Loucy (cell line): Measurements from ENCODE around the gene GAK.

Experiments
- EZH2phosphoT487 ChIP-seq: fragments of 200-600 bp; IDR thresholded peaks from 2 replicates; pipeline ENCODE4 v1.6.1; 2018; ENCODE audit warnings: antibody characterized with exemption, mild to moderate bottlenecking, moderate library complexity, borderline replicate concordance
- TF ChIP-seq, protein P1 (sequence below): fragments of 200-600 bp; sonication (generic); conservative IDR thresholded peaks from 2 replicates; pipeline ENCODE4 v1.5.1; 2014; ENCODE audit warnings: mild to moderate bottlenecking, antibody characterized with exemption, low read length

DNA sequence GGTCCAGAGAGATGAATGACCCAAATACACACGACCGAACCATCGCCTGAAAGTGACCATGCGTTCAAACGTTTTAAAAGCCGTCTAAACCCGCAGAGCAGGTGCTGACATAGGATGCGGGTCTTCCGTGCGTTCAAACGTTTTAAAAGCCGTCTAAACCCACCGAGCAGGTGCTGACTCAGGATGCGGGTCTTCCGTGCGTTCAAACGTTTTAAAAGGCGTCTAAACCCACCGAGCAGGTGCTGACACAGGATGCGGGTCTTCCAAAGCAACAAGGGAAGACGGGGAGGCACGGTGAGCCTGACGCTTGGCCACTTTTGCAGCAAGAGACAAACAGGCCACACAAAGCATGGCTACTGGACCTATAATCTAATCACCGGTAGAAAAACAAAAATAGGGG is 47.2 kb downstream of the GAK start:
- TF ChIP-seq, protein P1, sequence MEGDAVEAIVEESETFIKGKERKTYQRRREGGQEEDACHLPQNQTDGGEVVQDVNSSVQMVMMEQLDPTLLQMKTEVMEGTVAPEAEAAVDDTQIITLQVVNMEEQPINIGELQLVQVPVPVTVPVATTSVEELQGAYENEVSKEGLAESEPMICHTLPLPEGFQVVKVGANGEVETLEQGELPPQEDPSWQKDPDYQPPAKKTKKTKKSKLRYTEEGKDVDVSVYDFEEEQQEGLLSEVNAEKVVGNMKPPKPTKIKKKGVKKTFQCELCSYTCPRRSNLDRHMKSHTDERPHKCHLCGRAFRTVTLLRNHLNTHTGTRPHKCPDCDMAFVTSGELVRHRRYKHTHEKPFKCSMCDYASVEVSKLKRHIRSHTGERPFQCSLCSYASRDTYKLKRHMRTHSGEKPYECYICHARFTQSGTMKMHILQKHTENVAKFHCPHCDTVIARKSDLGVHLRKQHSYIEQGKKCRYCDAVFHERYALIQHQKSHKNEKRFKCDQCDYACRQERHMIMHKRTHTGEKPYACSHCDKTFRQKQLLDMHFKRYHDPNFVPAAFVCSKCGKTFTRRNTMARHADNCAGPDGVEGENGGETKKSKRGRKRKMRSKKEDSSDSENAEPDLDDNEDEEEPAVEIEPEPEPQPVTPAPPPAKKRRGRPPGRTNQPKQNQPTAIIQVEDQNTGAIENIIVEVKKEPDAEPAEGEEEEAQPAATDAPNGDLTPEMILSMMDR, result no peak
- TF ChIP-seq EZH2phosphoT487, result no peak
